Rectal smooth muscle tissue (tissue), 1 donor: ENCODE measurements around the gene TSC22D2.
A peak's percentile ranks its signal among the peaks of the same experiment; 100 is the strongest.

Experiments
- H3K27ac ChIP-seq: one replicate; pipeline ENCODE4 v1.7.0; 2013; ENCODE audit warnings: low read depth, low read length, inconsistent platforms
- H3K27me3 ChIP-seq: one replicate; pipeline ENCODE4 v1.7.0; 2013; ENCODE audit warnings: low read length; ENCODE audit not compliant: control insufficient read depth, insufficient read depth
- H3K36me3 ChIP-seq: one replicate; pipeline ENCODE4 v1.7.0; 2013; ENCODE audit warnings: low read length; ENCODE audit not compliant: control insufficient read depth, insufficient read depth
- H3K4me1 ChIP-seq: one replicate; pipeline ENCODE4 v1.7.0; 2013; ENCODE audit warnings: low read length; ENCODE audit not compliant: control insufficient read depth, insufficient read depth
- H3K4me3 ChIP-seq: one replicate; pipeline ENCODE4 v1.7.0; 2013; ENCODE audit warnings: low read length
- H3K9ac ChIP-seq: one replicate; pipeline ENCODE4 v1.7.0; 2013; ENCODE audit warnings: low read length

Gene TSC22D2

GRCh38 chr3:150409512-150410310 is 1.6 kb downstream of the TSC22D2 start:
- peak overlapping the region; percentile 100 for H3K4me3 ChIP-seq
- peak overlapping the region; percentile 98 for H3K9ac ChIP-seq
- no peaks in the 10 kb centered on the region for H3K36me3 ChIP-seq
- H3K27me3 ChIP-seq: no peaks in the 10 kb centered on the region
- H3K27ac ChIP-seq: peak overlapping the region; percentile 99
- peaks cover 3% of the 10 kb centered on the region for H3K4me1 ChIP-seq

GRCh38 chr3:150410311-150411105 is 2.4 kb downstream of the TSC22D2 start:
- H3K36me3 ChIP-seq: no peaks in the 10 kb centered on the region
- peak overlapping the region; percentile 68 for H3K9ac ChIP-seq
- H3K4me3 ChIP-seq: peak overlapping the region; percentile 100
- peak overlapping the region; percentile 99 for H3K27ac ChIP-seq
- H3K27me3 ChIP-seq: no peaks in the 10 kb centered on the region
- H3K4me1 ChIP-seq: peaks cover 7% of the 10 kb centered on the region

GRCh38 chr3:150411106-150411460 is 3.0 kb downstream of the TSC22D2 start:
- Histone ChIP-seq H3K27me3 (no peaks in the 10 kb centered on the region), H3K27ac (no peak overlapping the region), H3K4me1 (peaks cover 10% of the 10 kb centered on the region), H3K9ac (peak overlapping the region; percentile 68), H3K36me3 (no peaks in the 10 kb centered on the region), H3K4me3 (peak overlapping the region; percentile 100)

- Histone ChIP-seq H3K36me3 (no peaks in the 10 kb centered on the region), H3K4me3 (peak overlapping the region; percentile 100), H3K27me3 (no peaks in the 10 kb centered on the region), H3K27ac (no peak overlapping the region), H3K9ac (peak overlapping the region; percentile 34), H3K4me1 (peaks cover 10% of the 10 kb centered on the region)
These were observed 3.4 kb downstream of the TSC22D2 start for GRCh38 chr3:150411546-150411945.

- Histone ChIP-seq H3K4me3 (peak overlapping the region; percentile 100), H3K27ac (no peak overlapping the region), H3K27me3 (no peaks in the 10 kb centered on the region), H3K36me3 (no peaks in the 10 kb centered on the region), H3K9ac (no peak overlapping the region), H3K4me1 (peaks cover 10% of the 10 kb centered on the region)
These were observed 3.9 kb downstream of the TSC22D2 start for GRCh38 chr3:150411976-150412375.

GRCh38 chr3:150412561-150413231 is 4.6 kb downstream of the TSC22D2 start:
- Histone ChIP-seq H3K9ac (peak overlapping the region; percentile 6), H3K27me3 (no peaks in the 10 kb centered on the region), H3K27ac (no peak overlapping the region), H3K36me3 (no peaks in the 10 kb centered on the region), H3K4me1 (peaks cover 12% of the 10 kb centered on the region), H3K4me3 (peak overlapping the region; percentile 100)

GRCh38 chr3:150414258-150414657 is 6.2 kb downstream of the TSC22D2 start:
- Histone ChIP-seq H3K9ac (no peak overlapping the region), H3K27me3 (no peaks in the 10 kb centered on the region), H3K4me1 (peaks cover 17% of the 10 kb centered on the region), H3K4me3 (peak overlapping the region; percentile 49), H3K36me3 (no peaks in the 10 kb centered on the region), H3K27ac (no peak overlapping the region)

GRCh38 chr3:150414959-150415358 is 6.9 kb downstream of the TSC22D2 start:
- H3K36me3 ChIP-seq: no peaks in the 10 kb centered on the region
- H3K4me1 ChIP-seq: peaks cover 22% of the 10 kb centered on the region
- H3K27ac ChIP-seq: no peak overlapping the region
- H3K4me3 ChIP-seq: no peak overlapping the region
- no peaks in the 10 kb centered on the region for H3K27me3 ChIP-seq
- H3K9ac ChIP-seq: no peak overlapping the region

GRCh38 chr3:150419076-150419868 is 11.2 kb downstream of the TSC22D2 start:
- Histone ChIP-seq H3K36me3 (no peaks in the 10 kb centered on the region), H3K27ac (no peak overlapping the region), H3K27me3 (no peaks in the 10 kb centered on the region), H3K4me1 (peaks cover 35% of the 10 kb centered on the region), H3K4me3 (no peak overlapping the region), H3K9ac (no peak overlapping the region)

GRCh38 chr3:150419959-150420358 is 11.9 kb downstream of the TSC22D2 start:
- H3K4me1 ChIP-seq: peaks cover 31% of the 10 kb centered on the region
- no peaks in the 10 kb centered on the region for H3K36me3 ChIP-seq
- H3K9ac ChIP-seq: no peak overlapping the region
- no peak overlapping the region for H3K4me3 ChIP-seq
- no peaks in the 10 kb centered on the region for H3K27me3 ChIP-seq
- no peak overlapping the region for H3K27ac ChIP-seq

GRCh38 chr3:150421256-150421655 is 13.2 kb downstream of the TSC22D2 start:
- H3K27ac ChIP-seq: no peak overlapping the region
- no peak overlapping the region for H3K9ac ChIP-seq

More at GRCh38 chr3:150421256-150421655, 13.2 kb downstream of the TSC22D2 start:
- H3K36me3 ChIP-seq: no peaks in the 10 kb centered on the region
- H3K27me3 ChIP-seq: no peaks in the 10 kb centered on the region
- H3K4me1 ChIP-seq: peaks cover 27% of the 10 kb centered on the region
- no peak overlapping the region for H3K4me3 ChIP-seq
